G401 (cell line): ENCODE measurements around the gene SLC6A2. TPM values are rescaled to one million over a fixed set of nuclear protein-coding genes. Genes with fewer than 3 reads are reported as not detected.

ENCODE experiments used
- DNase-seq: peaks from one replicate; pipeline ENCODE4 v3.0.0-alpha.2; 2015; ENCODE audit warnings: low spot score
- in situ Hi-C: cut with HindIII; loops from 2 replicates; pipeline ENCODE4 v1.10.0; 2016; ENCODE audit warnings: low sequenced_read_pairs, mixed read lengths
- total RNA-seq: library from RNA; depleted of rRNA; stranded (reverse); fragments of >200 nt; shearing (Covaris generic); gene quantifications from 2 replicates; pipeline ENCODE4 v1.2.3, GENCODE V29; 2014

Gene SLC6A2
- total RNA-seq, 1 experiment from 2014 or later, result not detected

- in situ Hi-C loops, result no loop called here
- no peak for DNase-seq
Measured at GRCh38 chr16:55666012-55666411, 10.2 kb downstream of the SLC6A2 start.

GRCh38 chr16:55667753-55668152 lies 12.0 kb downstream of the SLC6A2 start:
- in situ Hi-C loops, result no loop called here
- DNase-seq, result no peak

- no peak for DNase-seq
- in situ Hi-C loops, result no loop called here
Measured at GRCh38 chr16:55668340-55669281, 12.8 kb downstream of the SLC6A2 start.

- no peak for DNase-seq
- in situ Hi-C loops, result no loop called here
Measured at GRCh38 chr16:55671206-55671973, 15.6 kb downstream of the SLC6A2 start.

- in situ Hi-C loops, result no loop called here
- no peak for DNase-seq
Measured at GRCh38 chr16:55671974-55672280, 16.1 kb downstream of the SLC6A2 start.

- no peak for DNase-seq
- in situ Hi-C loops, result no loop called here
Measured at GRCh38 chr16:55672471-55672870, 16.7 kb downstream of the SLC6A2 start.

- in situ Hi-C loops, result no loop called here
- peak; percentile 36 for DNase-seq
Measured at GRCh38 chr16:55678161-55678821, 22.5 kb downstream of the SLC6A2 start.

- no peak for DNase-seq
- in situ Hi-C loops, result no loop called here
Measured at GRCh38 chr16:55682086-55682485, 26.3 kb downstream of the SLC6A2 start.

- in situ Hi-C loops, result no loop called here
- no peak for DNase-seq
Measured at GRCh38 chr16:55685973-55686372, 30.2 kb downstream of the SLC6A2 start.

- in situ Hi-C loops, result no loop called here
- DNase-seq, result no peak
Measured at GRCh38 chr16:55686671-55687070, 30.9 kb downstream of the SLC6A2 start.

GRCh38 chr16:55687802-55688201 lies 32.0 kb downstream of the SLC6A2 start:
- in situ Hi-C loops, result no loop called here
- no peak for DNase-seq

GRCh38 chr16:55690841-55691240 lies 35.1 kb downstream of the SLC6A2 start:
- no peak for DNase-seq
- in situ Hi-C loops, result no loop called here

- in situ Hi-C loops, result no loop called here
- DNase-seq, result no peak
Measured at GRCh38 chr16:55691771-55692170, 36.0 kb downstream of the SLC6A2 start.

GRCh38 chr16:55695595-55695994 lies 39.8 kb downstream of the SLC6A2 start:
- no peak for DNase-seq
- in situ Hi-C loops, result no loop called here

GRCh38 chr16:55697867-55698266 lies 42.1 kb downstream of the SLC6A2 start:
- DNase-seq, result no peak
- in situ Hi-C loops, result no loop called here

- in situ Hi-C loops, result no loop called here
- DNase-seq, result no peak
Measured at GRCh38 chr16:55698331-55698730, 42.5 kb downstream of the SLC6A2 start.

- DNase-seq, result no peak
Measured at GRCh38 chr16:55698946-55699345, 43.2 kb downstream of the SLC6A2 start.

GRCh38 chr16:55699616-55700015 lies 43.8 kb downstream of the SLC6A2 start:
- in situ Hi-C loops, result no loop called here
- no peak for DNase-seq

More at GRCh38 chr16:55698946-55699345, 43.2 kb downstream of the SLC6A2 start:
- in situ Hi-C loops, result no loop called here

GRCh38 chr16:55700067-55700466 lies 44.3 kb downstream of the SLC6A2 start:
- in situ Hi-C loops, result no loop called here
- DNase-seq, result no peak

- no peak for DNase-seq
- in situ Hi-C loops, result no loop called here
Measured at GRCh38 chr16:55700961-55701360, 45.2 kb downstream of the SLC6A2 start.
